Lower leg skin (tissue), 3 donors: ENCODE data around the gene METTL4.

Experiments used
- CTCF ChIP-seq, 3 donors: fragments of 450-650 bp; IDR thresholded peaks; one replicate each; pipeline ENCODE4 v1.5.1; 2016; ENCODE audit warnings: antibody characterized with exemption in 3 of 3, mild to moderate bottlenecking in 3 of 3, moderate library complexity in 2 of 3
- POLR2A ChIP-seq, 2 donors: fragments of 450-650 bp; IDR thresholded peaks; one replicate each; pipeline ENCODE4 v1.6.1; 2016 to 2017; ENCODE audit warnings: antibody characterized with exemption in 2 of 2, mild to moderate bottlenecking in 1 of 2, moderate library complexity in 1 of 2

DNA sequence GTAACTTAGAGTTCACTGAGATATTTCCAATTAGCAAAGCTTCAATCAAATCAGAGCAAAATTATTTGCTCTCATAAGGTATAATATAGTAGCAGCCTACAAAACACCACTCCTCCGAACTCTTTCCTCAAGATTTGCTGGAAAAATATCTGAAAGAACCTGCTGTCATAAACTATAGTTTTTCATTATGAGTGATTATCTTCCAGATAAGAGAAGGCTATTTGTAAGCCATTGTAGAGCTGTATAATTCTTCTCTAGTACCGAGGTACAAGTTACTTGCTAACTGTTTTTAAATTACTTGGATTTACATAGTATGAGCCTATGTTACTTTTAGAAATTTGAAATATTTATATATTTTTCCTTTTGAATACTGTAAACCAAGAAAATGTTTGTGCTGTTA lies 2.1 kb upstream of the METTL4 start:
- no peak for TF ChIP-seq POLR2A (IDR thresholded peaks at IDR 0.05)
- TF ChIP-seq CTCF (IDR thresholded peaks at IDR 0.05) = no peak
